ENCODE measurements around the gene FKBP2. TPM values are rescaled to one million over a fixed set of nuclear protein-coding genes. Genes with fewer than 3 reads are reported as not detected.

The FKBP2 gene
- total and polyA plus RNA-seq, 2 of the 4 experiments (the other 2 are of a cell fraction) = 36.2 to 76.4 TPM

DNA sequence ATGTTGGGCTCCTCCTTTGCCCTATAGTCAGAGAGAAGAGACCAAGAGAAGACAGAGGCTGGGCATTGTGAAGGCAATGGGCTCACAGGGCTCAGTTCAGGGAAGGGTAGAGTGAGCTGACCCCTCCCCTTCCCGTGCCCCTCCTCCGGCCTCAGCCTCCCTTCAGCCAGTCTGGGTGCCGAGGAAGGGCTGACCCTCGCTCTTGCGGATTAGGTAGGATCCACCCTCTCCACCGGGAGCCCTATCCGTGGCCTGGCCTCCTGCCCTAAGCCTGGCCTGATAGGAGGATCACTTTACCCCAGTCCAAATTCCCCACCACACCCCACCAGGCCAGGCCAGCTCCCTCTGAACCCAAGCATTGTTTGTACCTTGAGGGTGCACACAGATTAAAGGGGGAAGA is 7.7 kb downstream of the FKBP2 start:
- ChIA-PET CTCF (no interaction called here), POLR2A (ENCODE audit: unreplicated experiment) (no interaction called here)
- H3K9me3 ChIP-seq (ENCODE audit: control insufficient read depth, insufficient read depth, low read length) = no peaks in the 10 kb centered on the region
- no peak for TF ChIP-seq RCOR1 (IDR thresholded peaks at IDR 0.05; ENCODE audit: insufficient replicate concordance, low read length)
- no peak for TF ChIP-seq FOS (IDR thresholded peaks at IDR 0.05; ENCODE audit: low read depth, low read length)
- TF ChIP-seq MAZ (IDR thresholded peaks at IDR 0.05; ENCODE audit: borderline replicate concordance, low read depth, low read length) = no peak
- no peak for TF ChIP-seq BHLHE40 (IDR thresholded peaks at IDR 0.05; ENCODE audit: low read depth, low read length)
- no peak for TF ChIP-seq RAD21 (IDR thresholded peaks at IDR 0.05; ENCODE audit: low read length)
- TF ChIP-seq, protein P1, sequence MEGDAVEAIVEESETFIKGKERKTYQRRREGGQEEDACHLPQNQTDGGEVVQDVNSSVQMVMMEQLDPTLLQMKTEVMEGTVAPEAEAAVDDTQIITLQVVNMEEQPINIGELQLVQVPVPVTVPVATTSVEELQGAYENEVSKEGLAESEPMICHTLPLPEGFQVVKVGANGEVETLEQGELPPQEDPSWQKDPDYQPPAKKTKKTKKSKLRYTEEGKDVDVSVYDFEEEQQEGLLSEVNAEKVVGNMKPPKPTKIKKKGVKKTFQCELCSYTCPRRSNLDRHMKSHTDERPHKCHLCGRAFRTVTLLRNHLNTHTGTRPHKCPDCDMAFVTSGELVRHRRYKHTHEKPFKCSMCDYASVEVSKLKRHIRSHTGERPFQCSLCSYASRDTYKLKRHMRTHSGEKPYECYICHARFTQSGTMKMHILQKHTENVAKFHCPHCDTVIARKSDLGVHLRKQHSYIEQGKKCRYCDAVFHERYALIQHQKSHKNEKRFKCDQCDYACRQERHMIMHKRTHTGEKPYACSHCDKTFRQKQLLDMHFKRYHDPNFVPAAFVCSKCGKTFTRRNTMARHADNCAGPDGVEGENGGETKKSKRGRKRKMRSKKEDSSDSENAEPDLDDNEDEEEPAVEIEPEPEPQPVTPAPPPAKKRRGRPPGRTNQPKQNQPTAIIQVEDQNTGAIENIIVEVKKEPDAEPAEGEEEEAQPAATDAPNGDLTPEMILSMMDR (conservative IDR thresholded peaks at IDR 0.05; ENCODE audit: low read depth, low read length) = no peak
- TF ChIP-seq RFX5 (IDR thresholded peaks at IDR 0.05; ENCODE audit: low read depth, low read length) = no peak
- no peak for TF ChIP-seq MXI1 (IDR thresholded peaks at IDR 0.05; ENCODE audit: borderline replicate concordance, low read depth, low read length)
- TF ChIP-seq, protein P2, sequence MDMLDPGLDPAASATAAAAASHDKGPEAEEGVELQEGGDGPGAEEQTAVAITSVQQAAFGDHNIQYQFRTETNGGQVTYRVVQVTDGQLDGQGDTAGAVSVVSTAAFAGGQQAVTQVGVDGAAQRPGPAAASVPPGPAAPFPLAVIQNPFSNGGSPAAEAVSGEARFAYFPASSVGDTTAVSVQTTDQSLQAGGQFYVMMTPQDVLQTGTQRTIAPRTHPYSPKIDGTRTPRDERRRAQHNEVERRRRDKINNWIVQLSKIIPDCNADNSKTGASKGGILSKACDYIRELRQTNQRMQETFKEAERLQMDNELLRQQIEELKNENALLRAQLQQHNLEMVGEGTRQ (IDR thresholded peaks at IDR 0.05; ENCODE audit: low read depth, low read length) = no peak
- no peak overlapping the region for H4K91ac ChIP-seq (ENCODE audit: insufficient read depth, low read depth, low read length)
- no peaks in the 10 kb centered on the region for H3K9me1 ChIP-seq (ENCODE audit: insufficient read depth, low read length)
- H3K36me3 ChIP-seq (ENCODE audit: control insufficient read depth, insufficient read depth, low read length) = peaks cover 6% of the 10 kb centered on the region
- H4K20me1 ChIP-seq (ENCODE audit: insufficient read depth, low read length) = peaks cover 22% of the 10 kb centered on the region
- H2BK20ac ChIP-seq (ENCODE audit: low read depth, low read length) = no peak overlapping the region
- H2BK120ac ChIP-seq (ENCODE audit: low read depth, low read length) = no peak overlapping the region
- H2AFZ ChIP-seq (replicated peaks; ENCODE audit: low read length, poor library complexity) = no peak overlapping the region
- no peak overlapping the region for H3K27ac ChIP-seq (ENCODE audit: insufficient read depth, low read length)
- peaks cover 13% of the 10 kb centered on the region for H3K4me1 ChIP-seq (ENCODE audit: control insufficient read depth, insufficient read depth, low read length)
- no peak overlapping the region for H3K9ac ChIP-seq (ENCODE audit: low read depth, low read length)
- H4K8ac ChIP-seq (ENCODE audit: low read depth in 2 of 2, low read length in 2 of 2) = no peak overlapping the region
- H3K23ac ChIP-seq (ENCODE audit: low read depth, low read length) = no peak overlapping the region
- ATAC-seq (ENCODE audit: low read depth) = no peak
- no peak overlapping the region for H3K56ac ChIP-seq (ENCODE audit: extremely low read depth, insufficient read depth, low read length)
- intact Hi-C loops (cut with micrococcal nuclease) = no loop called here
- dilution Hi-C loops (cut with HindIII; ENCODE audit: low sequenced_read_pairs, unreplicated experiment) = no loop called here
- H2BK15ac ChIP-seq (ENCODE audit: low read depth, low read length) = no peak overlapping the region
- no peak for DNase-seq
- no TSS peak for BruUV-seq (replicated peaks)
- no peak overlapping the region for H4K5ac ChIP-seq (ENCODE audit: low read depth, low read length)
- no peak overlapping the region for H3K18ac ChIP-seq (ENCODE audit: low read depth, low read length)
- in situ Hi-C loops (cut with MboI; ENCODE audit: low sequenced_read_pairs) = no loop called here
- H2AK5ac ChIP-seq (ENCODE audit: low read depth, low read length) = peak overlapping the region; percentile 77
- peak overlapping the region; percentile 83 for H2AK9ac ChIP-seq (replicated peaks; ENCODE audit: low read depth, low read length, poor library complexity)
- no peak overlapping the region for H3K4ac ChIP-seq (ENCODE audit: low read depth, low read length)
- no peak overlapping the region for H3K4me2 ChIP-seq (ENCODE audit: low read depth, low read length)
- no peak overlapping the region for H3K14ac ChIP-seq (replicated peaks; ENCODE audit: low read depth, low read length)
- whole genome bisulfite sequencing, 2 experiments (ENCODE audit: extremely low coverage in 2 of 2, insufficient read length in 1 of 2) = no CpG with 5 or more reads among the region's 7 CpGs
- no peak overlapping the region for H3K4me3 ChIP-seq (ENCODE audit: insufficient read depth, low read depth, low read length)
- no peaks in the 10 kb centered on the region for H3K27me3 ChIP-seq (ENCODE audit: control insufficient read depth, insufficient read depth, low read length)
- no peak overlapping the region for H2BK5ac ChIP-seq (ENCODE audit: low read depth, low read length, poor library complexity, severe bottlenecking)
- peaks cover 8 to 36% of the 10 kb centered on the region in 2 experiments for H3K79me1 ChIP-seq (ENCODE audit: low read depth in 1 of 2, low read length in 2 of 2)
